Amygdala (tissue), 56 donors: ENCODE measurements around the gene AGMO.

ENCODE experiments used
- DNase-seq, 56 donors: peaks; one replicate each; lab custom pipeline; 2025; lab: John Stamatoyannopoulos, UW

AGMO gene

DNA sequence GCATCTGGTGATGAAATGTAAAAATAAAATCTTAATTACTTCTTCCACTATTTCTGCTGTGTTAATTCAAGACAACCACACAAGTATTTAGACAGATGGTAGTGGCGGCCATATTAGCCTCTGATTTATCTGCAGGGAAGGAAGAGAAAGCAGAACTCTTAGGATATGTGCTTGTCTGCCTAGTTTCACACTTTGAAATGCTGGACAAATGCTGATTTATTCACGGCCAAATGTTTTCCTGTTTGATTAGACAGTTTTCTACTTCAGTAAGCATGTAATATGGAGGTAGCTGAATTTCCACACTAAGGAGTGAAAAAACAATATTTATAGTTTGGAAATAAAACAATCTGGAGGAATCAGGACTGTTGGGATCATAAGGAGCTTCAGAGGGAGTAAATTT, 158.1 kb downstream of the AGMO start:
- DNase-seq, result no peak

GRCh38 chr7:15403315-15403714, 158.5 kb downstream of the AGMO start:
- no peak for DNase-seq

- no peak for DNase-seq
Observed at GRCh38 chr7:15402436-15403136, 159.2 kb downstream of the AGMO start.

- DNase-seq, result no peak
Observed at GRCh38 chr7:15400440-15400839, 161.4 kb downstream of the AGMO start.

- no peak for DNase-seq
Observed at GRCh38 chr7:15399441-15399840, 162.4 kb downstream of the AGMO start.

- no peak for DNase-seq
Observed at GRCh38 chr7:15397922-15398760, 163.7 kb downstream of the AGMO start.

DNA sequence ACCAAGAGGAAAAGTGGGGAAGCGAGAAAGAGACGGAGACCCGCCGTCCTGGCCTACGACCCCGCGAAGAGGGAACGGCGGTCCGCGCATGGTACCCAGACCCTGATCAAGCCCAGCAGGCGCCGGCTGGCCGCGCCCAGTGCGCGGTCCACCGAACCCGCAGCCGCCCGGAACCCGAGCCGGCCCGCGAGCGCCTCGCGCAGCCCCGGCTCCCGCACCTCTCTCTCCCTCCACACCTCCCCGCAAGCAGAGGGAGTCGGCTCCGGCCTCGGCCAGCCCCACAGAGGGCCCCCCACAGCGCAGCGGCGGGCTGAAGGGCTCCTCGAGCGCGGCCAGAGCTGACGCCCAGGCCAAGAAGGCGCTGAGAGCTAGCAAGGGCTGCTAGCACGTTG, 164.7 kb downstream of the AGMO start:
- DNase-seq, result peak in 1 of 56 donors; percentile 1

DNA sequence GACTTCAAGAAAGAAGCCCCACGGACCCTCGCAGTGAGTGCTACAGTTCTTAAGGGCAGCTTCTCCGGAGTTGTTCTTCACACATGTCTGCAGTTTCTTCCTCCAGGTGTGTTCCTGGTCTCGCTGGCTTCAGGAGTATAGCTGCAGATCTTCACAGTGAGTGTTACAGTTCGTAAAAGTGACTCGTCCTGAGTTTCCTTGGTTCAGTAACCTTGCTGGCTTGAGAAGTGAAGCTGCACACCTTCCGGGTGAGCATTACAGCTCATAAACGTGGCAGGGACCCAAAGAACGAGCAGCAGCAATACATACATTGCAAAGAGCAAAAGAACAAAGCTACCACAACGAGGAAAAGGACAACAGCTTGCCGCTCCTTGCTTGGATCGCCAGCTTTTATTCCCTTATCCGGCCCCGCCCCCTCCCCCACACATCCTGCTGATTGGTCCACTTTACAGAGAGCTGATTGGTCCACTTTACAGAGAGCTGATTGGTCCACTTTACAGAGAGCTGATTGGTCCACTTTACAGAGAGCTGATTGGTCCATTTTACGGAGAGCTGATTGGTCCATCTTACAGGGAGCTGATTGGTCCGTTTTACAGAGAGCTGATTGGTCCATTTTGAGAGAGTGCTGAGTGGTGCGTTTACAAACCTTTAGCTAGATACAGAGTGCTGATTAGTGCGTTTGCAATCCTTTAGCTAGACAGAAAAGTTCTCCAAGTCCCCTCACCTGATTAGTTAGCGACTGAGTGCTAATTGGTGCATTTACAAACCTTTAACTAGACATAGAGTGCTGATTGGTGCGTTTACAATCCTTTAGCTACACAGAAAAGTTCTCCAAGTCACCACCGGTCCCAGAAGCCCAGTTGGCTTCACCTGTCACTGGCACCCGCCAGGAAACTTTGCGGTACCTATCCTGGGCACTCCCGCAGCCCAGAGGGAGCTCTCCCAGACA, 165.3 kb downstream of the AGMO start:
- DNase-seq, result no peak

DNA sequence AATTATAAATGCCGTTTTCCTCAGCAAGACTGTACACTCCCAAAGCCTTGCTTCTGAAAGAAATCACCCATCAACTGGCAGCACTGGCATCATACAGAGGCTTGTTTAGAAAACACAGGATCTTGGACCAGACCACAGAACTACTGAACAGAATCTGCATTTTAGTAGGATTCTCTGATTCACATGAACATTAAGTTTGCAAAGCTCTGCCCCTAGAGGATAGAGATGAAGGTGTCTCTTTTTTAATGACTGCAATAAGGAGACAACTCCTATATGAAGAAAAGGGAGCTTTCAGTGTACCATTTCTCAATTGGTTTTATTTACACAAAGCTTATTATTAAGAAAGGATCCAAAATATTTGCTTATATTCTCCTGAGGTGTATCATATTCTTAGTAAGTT, 172.7 kb downstream of the AGMO start:
- DNase-seq, result no peak

DNA sequence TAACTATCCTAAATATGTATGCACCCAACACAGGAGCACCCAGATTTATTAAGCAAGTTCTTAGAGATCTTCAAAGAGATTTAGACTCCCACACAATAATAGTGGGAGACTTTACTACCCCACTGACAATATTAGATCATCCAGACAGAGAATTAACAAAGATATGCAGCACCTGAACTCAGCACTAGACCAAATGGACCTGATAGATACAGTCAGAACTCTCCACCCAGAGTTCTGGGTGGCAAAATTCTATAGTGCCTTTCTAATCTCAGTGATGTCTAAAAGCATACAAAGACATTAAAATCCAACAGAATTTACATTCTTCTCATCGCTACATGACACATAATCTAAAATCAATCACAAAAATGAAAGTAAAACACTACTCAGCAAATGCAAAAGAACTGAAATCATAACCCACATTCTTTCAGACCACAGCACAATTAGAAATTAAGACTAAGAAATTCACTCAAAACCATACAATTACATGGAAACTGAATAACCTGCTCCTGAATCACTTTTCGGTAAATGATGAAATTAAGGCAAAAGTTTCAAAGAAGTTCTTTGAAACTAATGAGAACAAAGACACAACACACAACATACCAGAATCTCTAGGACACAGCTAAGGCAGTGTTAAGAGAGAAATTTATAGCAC, 183.2 kb downstream of the AGMO start:
- DNase-seq, result no peak

DNA sequence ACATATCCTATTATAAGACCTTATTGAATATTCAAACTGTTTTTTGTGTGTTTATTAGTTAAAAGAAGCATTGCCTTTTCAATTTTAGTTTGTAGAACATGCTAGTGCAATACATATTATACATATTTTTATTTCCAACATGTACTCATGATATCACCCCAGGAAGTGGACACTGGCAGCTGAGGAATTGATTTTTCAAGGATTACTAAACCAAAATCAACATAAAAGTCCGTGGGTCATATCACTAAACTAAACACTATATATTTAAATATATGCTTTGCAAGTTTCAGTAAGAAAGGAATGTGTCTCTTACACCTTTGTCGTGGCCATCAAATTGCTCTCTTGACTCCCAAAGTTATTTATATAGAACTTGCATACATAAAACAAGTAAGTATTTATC, 185.2 kb downstream of the AGMO start:
- no peak for DNase-seq

GRCh38 chr7:15370441-15370840, 191.4 kb downstream of the AGMO start:
- peak in 1 of 56 donors; percentile 13 for DNase-seq

DNA sequence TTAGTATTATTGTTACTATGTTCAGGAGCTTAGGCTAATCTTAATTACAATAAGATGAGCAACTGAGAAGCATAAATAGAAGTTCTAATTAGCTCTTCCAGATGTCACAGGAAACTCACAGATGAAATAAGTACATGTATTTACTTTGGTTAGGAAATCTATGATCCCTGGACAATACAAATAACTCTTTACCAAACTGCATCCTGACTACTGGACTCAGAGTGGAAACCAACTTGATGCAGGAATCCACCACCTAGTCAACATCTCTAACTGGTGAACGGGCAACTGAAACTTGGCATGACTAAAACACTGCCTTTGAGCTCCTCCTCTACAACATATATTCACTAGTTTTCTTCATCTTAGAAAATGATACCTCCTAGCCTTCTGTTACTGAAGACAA, 193.2 kb downstream of the AGMO start:
- no peak for DNase-seq

GRCh38 chr7:15367897-15368296, 193.9 kb downstream of the AGMO start:
- no peak for DNase-seq

- DNase-seq, result no peak
Observed at GRCh38 chr7:15358112-15358511, 203.7 kb downstream of the AGMO start.

DNA sequence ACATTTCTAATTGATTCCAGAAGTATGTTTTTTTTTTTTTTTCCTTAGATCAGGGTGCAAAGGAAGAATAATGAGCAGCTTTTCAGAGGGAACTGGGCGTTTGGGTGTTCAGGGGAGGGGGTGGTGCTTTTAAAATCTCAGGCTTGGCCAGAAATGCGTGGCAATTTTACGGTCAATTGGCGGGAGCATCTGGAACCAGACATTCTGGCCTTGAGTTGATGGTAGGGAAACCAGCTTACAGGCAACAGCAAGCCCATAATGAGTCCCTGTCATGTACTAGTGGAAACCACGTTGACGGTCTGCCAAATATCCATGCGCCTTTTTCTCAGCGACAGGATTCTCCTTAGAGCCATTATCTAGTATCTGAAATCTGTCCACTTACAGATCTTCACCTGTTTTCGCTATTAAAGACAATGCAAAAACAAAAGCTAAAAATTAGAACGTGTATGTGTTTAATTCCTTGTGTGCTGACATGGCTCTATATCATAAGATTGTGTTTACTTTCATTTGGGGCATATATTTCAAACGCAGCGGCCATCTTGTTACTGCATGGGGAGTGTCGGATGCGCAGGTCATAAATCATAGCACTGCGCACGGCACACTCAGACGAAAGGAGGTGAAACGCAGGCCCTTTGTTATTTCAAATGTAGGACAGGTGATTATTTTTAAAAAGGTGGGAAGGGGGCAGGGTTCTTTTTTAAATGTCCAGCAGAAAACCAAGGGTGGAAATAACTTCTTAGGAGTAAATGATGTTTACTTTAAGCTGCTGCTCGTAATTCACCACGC, 209.2 kb downstream of the AGMO start:
- no peak for DNase-seq

- no peak for DNase-seq
Observed at GRCh38 chr7:15345216-15345615, 216.6 kb downstream of the AGMO start.

- no peak for DNase-seq
Observed at GRCh38 chr7:15341817-15342216, 220.0 kb downstream of the AGMO start.

- DNase-seq, result no peak
Observed at GRCh38 chr7:15336146-15336545, 225.7 kb downstream of the AGMO start.

DNA sequence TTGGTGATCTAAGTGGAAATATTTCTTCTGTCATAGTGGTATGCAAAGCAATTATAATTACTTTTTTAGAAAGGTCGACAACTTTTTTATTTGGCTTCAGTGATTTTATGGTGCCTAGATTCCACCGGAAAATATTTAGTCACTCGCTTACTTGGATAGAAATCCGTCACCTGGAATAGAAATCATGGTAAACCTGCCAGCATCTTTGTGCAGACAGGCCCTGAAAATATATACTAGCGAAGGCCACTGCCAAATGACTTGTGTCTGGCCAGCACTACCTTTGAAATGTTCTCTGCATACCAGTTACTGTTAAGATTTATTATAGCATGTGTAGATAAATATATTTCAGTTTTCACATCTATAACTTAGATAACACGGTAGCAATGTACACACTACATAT, 226.4 kb downstream of the AGMO start:
- DNase-seq, result no peak
